GM13977 (cell line): ENCODE measurements around the gene EMD.
A peak's percentile ranks its signal among the peaks of the same experiment; 100 is the strongest.

Experiments used
- DNase-seq: peaks from one replicate; pipeline ENCODE4 v3.0.0; 2012; ENCODE audit warnings: low spot score
- CTCF ChIP-seq: IDR thresholded peaks from 2 replicates; pipeline ENCODE4 v1.5.1; 2012; ENCODE audit warnings: mild to moderate bottlenecking, control low read depth; ENCODE audit not compliant: insufficient read depth; ENCODE audit errors: extremely low read depth, missing control alignments
- in situ Hi-C: fragments of 300-500 bp; cut with MboI; formaldehyde crosslinking; loops from one replicate; pipeline ENCODE4 v1.12.0; 2022; ENCODE audit warnings: low sequenced_read_pairs, low pct_unique_long_range_greater_than_20kb, mixed read lengths, inconsistent platforms; ENCODE audit not compliant: unreplicated experiment

Gene EMD

DNA sequence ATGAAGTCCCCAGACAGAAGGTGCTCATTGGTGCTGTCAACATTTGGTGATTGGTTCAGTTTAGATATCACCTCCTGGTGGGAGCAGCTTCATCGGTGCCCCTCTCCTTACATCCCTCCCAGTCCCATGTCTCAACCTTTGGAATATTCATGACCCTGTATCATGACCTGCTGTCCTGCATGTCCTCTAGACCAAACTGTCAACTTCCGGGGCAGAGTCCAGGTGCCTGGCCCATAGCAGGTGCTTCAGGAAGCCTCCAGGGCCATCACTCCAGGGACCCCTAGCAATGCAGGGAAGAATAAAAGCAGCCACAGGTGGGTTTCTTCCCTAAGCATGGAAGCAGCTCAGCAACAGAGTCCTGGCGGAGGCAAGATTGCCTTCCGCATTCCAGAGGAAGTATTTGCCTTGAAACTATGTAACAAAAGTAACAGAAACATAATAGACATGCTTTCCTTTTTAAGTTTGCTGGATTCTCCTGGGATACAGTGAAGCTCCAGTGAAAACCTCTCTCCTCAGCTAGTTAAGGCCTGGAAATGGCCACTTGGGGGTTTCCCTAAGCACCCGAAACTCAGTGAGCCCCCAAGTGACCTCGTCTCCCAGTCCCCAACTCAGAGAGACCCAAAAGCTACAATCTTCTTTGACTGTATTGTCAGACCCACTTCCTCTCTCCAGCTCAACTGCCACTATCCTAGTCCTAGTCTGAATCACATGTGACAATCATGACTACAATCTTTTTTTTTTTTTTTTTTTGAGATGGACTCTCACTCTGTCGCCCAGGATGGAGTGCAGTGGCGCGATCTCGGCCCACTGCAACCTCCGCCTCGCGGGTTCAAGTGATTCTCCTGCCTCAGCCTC lies 48.0 kb downstream of the EMD start:
- in situ Hi-C loops, result no loop called here
- TF ChIP-seq CTCF, result no peak
- no peak for DNase-seq

DNA sequence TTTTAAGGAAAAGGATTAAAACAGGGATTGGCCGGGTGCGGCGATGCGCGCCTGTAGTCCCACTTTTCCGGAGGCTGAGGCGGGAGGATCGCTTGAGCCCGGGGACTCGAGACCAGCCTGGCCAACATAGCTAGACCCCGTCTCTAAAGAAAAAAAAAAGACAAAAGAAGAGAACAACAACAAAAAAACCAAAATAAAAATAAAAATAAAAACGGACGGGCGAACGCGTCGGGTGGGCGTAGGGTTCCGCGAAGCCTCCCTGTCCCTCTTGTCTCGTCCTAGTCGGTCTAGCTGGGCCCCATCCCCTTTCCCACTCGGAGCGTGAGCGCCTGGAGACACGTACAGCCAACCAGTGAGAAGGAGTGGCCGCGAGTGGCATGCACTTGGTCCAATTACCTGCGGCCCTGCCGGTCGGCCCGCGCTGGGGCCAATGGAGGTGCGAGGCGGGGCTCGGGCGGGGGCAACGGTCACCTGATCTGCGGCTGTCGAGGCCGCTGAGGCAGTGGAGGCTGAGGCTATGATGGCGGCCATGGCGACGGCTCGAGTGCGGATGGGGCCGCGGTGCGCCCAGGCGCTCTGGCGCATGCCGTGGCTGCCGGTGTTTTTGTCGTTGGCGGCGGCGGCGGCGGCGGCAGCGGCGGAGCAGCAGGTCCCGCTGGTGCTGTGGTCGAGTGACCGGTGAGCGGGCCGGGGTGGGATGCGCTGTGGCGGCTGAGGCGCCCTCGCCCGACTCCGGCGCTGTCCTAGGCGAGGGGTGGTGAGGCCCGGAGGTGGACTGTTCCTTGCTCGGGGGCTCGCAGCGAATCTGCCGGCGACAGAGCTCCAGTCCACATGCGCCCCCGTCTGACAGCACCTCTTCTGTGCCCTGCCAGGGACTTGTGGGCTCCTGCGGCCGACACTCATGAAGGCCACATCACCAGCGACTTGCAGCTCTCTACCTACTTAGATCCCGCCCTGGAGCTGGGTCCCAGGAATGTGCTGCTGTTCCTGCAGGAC lies 49.4 kb downstream of the EMD start, which contains the start of gene ATP6AP1:
Gene ATP6AP1 (plus strand): TSS at position 502 of the 996 bp plus-strand sequence. CDS start 16 bp downstream, at position 518.
- in situ Hi-C loops, result no loop called here
- peak; percentile 90 for DNase-seq
- peak; percentile 28 for TF ChIP-seq CTCF

DNA sequence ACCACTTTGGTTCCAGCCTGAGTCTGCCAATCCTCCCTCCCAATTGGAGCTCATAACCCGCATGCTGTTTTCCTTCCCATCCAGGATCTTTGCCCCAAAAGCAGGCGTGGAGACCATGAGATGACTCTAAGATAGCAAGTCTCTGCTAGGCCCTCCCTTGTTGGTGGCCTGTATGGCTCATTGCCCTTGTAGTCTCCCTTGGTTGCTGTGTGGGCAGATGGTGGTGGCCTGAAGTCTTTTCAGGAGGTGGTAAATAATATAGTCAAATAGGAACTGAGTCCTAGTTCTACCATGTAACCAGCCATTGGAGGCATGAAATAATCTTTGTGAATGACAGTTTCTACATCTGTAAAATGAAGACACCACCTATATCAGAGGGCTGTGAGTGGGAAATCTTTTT lies 50.6 kb downstream of the EMD start:
- in situ Hi-C loops, result no loop called here
- TF ChIP-seq CTCF, result no peak
- no peak for DNase-seq

GRCh38 chrX:154430479-154430878 lies 51.4 kb downstream of the EMD start:
- no peak for DNase-seq
- in situ Hi-C loops, result no loop called here
- TF ChIP-seq CTCF, result no peak

DNA sequence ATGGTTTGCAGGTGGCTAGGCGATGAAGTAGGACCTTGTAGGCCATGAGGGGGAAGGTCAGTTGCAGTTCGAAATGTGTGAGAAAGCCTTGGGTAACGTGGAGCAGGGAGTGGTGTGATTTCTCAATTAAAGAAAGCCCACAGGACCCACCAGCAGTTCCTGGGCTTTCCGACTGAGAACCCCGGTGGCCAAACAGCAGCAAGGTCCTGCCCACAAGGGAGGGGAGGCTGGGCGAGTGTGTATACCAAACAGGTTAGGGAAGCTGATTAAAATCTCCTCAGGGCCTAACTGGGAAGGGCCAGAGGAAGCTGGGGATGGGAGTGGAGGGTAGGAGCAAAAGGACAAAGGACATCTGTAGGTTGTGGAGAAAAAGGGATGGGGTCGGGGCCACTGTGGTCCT lies 51.8 kb downstream of the EMD start:
- no peak for TF ChIP-seq CTCF
- in situ Hi-C loops, result no loop called here
- DNase-seq, result no peak
